GM21447 (cell line): Measurements from ENCODE around the gene TMEM255B.
"Not testable (repeated sequence)": the region's sequence is repeated elsewhere in the genome, so short reads cannot be mapped to it uniquely, and the experiment has no call there.

ENCODE experiments used
- ATAC-seq: cut with Tn5 transposase; IDR thresholded peaks from one replicate; pipeline ENCODE4 v1.9.1; 2021; ENCODE audit not compliant: unreplicated experiment

Gene TMEM255B

GRCh38 chr13:113785051-113786010 lies 26.3 kb downstream of the TMEM255B start:
- no peak for ATAC-seq

GRCh38 chr13:113786262-113786841 lies 27.3 kb downstream of the TMEM255B start:
- no peak for ATAC-seq

- no peak for ATAC-seq
Measured at GRCh38 chr13:113787694-113788093, 28.7 kb downstream of the TMEM255B start.

DNA sequence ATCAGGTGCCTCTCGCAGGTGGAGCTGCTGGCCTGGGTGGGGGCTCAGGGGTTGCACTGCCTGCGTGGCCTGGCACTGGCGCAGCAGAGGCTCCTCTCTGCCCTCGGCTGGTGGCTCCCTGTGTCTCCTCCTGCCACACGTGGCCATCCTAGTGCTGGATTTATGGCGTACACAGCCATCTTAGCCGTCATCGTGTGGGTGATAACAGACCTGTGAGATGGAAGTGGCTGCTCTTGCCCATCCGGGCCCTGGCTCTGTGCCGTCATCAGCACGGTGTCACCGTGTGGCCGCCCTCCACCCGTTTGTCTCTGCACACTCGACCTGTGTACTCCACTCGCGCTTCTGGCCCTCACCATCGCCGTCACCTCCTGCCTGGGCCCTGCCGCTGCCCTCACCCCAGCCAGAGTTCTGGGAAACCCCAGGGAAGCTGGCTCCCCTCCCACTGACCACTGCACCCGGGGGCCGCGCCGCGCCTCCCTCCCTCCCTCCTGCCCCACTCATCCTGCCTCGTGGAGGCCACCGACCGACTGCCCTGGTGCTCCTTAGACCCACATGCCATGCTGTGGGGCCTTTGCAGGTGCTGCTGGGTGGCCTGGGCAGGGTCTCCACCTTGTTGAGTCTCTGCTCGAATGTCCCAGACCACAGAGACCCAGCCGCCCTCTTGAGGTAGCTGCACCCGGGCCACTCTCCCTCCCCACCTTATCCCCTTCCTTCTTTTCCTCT lies 29.5 kb downstream of the TMEM255B start:
- no peak for ATAC-seq

- no peak for ATAC-seq
Measured at GRCh38 chr13:113789167-113789566, 30.1 kb downstream of the TMEM255B start.

DNA sequence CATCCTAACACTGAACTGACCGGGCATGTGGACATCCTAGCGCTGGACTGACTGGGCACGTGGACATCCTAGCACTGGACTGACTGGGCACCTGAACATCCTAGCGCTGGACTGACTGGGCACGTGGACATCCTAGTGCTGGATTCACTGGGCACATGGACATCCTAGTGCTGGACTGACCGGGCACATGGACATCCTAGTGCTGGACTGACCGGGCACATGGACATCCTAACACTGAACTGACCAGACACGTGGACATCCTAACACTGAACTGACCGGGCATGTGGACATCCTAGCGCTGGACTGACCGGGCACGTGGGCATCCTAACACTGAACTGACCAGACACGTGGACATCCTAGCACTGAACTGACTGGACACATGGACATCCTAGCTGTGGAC lies 30.9 kb downstream of the TMEM255B start:
- not testable (repeated sequence) for ATAC-seq

- ATAC-seq: no peak
Measured at GRCh38 chr13:113791226-113791625, 32.2 kb downstream of the TMEM255B start.

DNA sequence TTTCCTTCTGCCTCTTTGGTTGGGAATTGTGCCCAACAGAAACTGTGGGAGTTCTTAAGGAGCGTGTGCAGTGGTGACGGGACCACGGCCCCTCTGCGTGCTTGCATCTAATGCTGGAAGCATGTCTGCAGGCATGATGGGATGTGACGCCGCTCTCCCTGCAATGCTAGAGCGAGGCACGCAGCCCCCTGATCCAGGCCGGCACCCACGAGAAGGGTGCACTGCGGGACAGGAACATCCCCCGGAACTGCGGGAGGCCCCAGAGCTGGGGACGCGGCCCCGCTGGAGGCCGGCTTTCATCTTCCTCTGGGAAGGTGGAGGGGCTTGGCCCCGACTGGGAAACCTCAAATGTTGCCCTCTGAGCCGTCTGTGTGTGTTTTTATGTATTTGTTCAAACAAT lies 32.7 kb downstream of the TMEM255B start:
- no peak for ATAC-seq

GRCh38 chr13:113792236-113792770 lies 33.3 kb downstream of the TMEM255B start:
- no peak for ATAC-seq

DNA sequence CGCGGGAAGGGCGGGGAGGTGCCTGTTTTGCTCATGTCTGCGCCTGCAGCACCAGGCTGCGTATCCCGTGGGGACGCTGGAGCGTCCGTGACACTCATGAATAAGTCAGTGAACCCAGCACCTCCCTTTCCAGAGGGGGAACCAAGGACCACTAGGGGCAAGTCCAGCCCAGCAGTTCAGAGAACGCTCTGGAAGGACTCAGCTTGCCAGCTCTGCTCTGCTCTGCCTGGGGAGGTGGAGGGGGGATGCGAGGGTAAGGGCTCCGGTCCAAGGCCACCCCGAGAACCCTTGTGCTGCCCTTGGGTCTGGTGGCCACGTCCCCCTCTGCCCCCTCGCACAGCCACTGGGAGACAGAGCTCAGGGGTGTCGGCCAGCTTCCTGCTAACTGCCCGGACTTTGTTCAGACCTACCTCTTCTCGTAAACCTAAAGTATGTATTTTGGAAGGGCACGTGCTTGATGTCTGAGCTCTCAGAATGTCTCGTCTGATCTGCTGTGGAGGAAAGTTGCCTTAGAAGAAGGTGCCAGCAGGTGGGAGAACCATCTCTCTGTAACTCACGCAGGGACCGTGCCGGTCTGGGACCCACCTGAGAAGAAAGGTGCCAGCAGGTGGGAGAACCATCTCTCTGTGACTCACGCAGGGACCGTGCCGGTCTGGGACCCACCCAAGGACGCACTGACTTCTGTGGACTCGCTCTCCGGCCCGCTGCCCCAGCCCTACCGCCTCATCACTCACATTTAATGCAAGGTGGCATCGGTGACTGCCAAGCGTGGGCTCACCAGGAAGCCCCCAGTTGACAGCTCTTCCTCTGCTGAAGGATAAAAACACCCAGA lies 34.1 kb downstream of the TMEM255B start:
- no peak for ATAC-seq

- no peak for ATAC-seq
Measured at GRCh38 chr13:113793718-113794085, 34.7 kb downstream of the TMEM255B start.

DNA sequence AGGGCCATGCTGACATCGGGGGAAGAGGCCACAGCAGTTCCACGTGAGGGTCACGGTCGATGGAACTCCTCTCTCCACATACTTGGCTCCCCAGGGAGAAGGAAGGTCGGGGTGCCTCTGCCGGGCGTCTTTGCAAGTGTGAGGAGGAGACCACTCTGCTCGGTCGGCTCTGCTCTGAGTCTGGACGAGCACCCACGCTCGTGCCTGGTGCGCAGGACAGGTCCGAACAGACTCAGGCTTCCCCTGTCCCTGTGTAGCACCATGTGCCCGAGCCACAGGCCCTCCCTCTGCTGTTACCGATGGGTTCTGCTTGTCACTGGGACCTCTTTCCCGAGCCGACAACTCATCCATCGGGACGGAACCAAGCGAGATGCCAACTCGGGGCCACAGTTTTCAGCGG lies 35.1 kb downstream of the TMEM255B start:
- ATAC-seq: no peak

DNA sequence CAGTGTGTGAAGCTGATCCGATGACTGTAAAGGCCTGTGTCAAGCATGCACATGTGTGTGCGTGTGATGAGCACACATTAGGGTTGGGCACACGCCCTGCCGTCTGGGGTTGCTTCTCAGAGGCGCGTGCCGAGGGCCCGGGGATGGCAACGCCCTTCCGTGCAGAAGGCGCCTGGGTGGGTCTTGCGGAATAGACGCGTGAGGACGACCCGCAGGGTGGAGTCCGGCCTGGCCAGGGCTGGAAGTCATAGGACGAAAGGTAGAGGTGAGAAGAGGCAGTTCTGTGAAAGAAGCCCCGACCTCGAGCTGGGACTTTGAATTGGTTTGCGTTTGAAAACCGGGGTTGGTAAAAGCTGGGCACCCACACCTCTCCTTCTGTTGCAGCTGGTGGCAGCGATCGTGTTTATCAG lies 35.7 kb downstream of the TMEM255B start:
- ATAC-seq: no peak

DNA sequence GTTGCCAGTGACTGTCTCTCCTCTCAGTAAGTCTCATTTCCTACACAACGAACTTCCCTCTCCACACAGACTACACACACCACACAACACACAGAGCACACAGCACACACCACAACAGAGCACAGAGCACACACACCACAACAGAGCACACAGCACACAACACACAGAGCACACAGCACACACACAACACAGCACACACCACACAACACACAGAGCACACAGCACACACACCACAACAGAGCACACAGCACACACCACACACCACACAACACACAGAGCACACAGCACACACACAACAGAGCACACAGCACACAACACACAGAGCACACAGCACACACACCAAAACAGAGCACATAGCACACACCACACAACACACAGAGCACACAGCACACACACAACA lies 36.3 kb downstream of the TMEM255B start:
- not testable (repeated sequence) for ATAC-seq

DNA sequence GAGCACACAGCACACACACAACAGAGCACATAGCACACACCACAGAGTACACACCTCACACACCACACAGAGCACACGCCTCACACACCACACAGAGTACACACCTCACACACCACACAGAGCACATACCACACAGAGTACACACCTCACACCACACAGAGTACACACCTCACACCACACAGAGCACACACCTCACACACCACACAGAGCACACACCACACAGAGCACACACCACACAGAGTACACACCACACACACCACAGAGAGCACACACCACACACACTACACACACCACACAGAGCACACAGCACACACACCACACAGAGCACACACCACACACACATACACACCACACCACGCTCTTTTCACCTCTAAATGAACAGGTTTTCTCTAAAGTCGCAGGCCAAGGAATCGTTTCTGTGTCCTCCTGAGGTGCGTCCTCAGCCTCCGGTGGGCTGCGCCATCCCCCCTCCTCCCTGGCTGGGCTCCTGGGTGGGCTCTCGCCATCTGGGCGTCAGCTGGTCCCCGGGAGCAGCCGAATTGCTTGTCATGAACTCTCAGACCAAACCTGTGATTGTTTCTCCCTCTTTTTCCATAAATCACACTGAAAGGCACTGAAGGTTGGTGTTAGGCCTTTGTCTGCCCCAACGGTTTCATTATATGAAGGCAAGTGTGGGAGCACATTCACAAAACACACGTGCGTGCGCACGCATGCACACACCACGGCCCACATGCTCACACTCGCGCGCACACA lies 37.4 kb downstream of the TMEM255B start:
- ATAC-seq: no peak

- ATAC-seq: no peak
Measured at GRCh38 chr13:113796964-113797676, 38.1 kb downstream of the TMEM255B start.

GRCh38 chr13:113798200-113798811 lies 39.3 kb downstream of the TMEM255B start:
- ATAC-seq: no peak

DNA sequence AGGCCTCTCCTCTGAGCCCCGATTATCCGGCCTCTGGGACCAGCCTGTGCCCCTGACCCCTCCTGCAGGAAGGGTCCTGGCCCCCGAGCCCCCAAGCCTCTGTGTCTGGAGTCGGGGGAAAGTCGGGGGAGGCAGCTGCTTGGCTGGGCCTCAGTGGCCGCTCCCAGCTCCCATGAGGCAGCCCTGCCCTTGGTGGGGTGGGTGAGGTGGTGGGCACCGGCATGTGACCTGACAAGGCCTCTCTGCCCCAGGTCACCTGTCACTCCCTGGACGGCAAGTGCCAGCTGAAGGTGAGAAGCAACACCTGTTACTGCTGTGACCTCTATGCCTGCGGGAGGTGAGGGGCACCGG lies 41.5 kb downstream of the TMEM255B start:
- ATAC-seq: no peak
